HepG2 (cell line): ENCODE results near the gene ZMYND10. TPM values are rescaled to one million over a fixed set of nuclear protein-coding genes. Genes with fewer than 3 reads are reported as not detected.

Source experiments
- GATAD1 ChIP-seq: IDR thresholded peaks from 2 replicates; pipeline ENCODE4 v1.6.1; 2016; ENCODE audit warnings: missing genetic modification reagents, missing compliant biosample characterization
- HOXA5 ChIP-seq: sonication (generic); formaldehyde crosslinking; IDR thresholded peaks from 2 replicates; pipeline ENCODE4 v1.4.0; 2020; ENCODE audit warnings: missing genetic modification reagents
- NR1H2 ChIP-seq: sonication (generic); formaldehyde crosslinking; IDR thresholded peaks from 2 replicates; pipeline ENCODE4 v1.8.1; 2022; ENCODE audit warnings: low read depth, missing genetic modification reagents, borderline replicate concordance
- RCOR2 ChIP-seq: IDR thresholded peaks from 2 replicates; pipeline ENCODE4 v1.6.1; 2016; ENCODE audit warnings: missing biosample characterization, missing genetic modification reagents
- SMAD3 ChIP-seq: sonication (generic); formaldehyde crosslinking; IDR thresholded peaks from 2 replicates; pipeline ENCODE4 v1.4.0; 2020; ENCODE audit warnings: missing genetic modification reagents
- SNAI1 ChIP-seq: sonication (generic); formaldehyde crosslinking; IDR thresholded peaks from 2 replicates; pipeline ENCODE4 v1.5.0; 2020; ENCODE audit warnings: mild to moderate bottlenecking, missing genetic modification reagents, borderline replicate concordance
- ZC3H4 ChIP-seq: sonication (generic); formaldehyde crosslinking; IDR thresholded peaks from 2 replicates; pipeline ENCODE4 v1.4.0; 2020; ENCODE audit warnings: missing genetic modification reagents, borderline replicate concordance
- ZNF230 ChIP-seq: sonication (generic); formaldehyde crosslinking; IDR thresholded peaks from 2 replicates; pipeline ENCODE4 v1.4.0; 2020; ENCODE audit warnings: mild to moderate bottlenecking, missing genetic modification reagents
- ZNF350 ChIP-seq: sonication (generic); formaldehyde crosslinking; IDR thresholded peaks from 2 replicates; pipeline ENCODE4 v1.4.0; 2020; ENCODE audit warnings: mild to moderate bottlenecking, low read depth, missing genetic modification reagents, borderline replicate concordance
- polyA plus RNA-seq, 8 experiments: library from polyadenylated mRNA; depleted of rRNA in 3 of 8; stranded (reverse) in 7 of 8; unstranded in 1 of 8; fragments of >200 nt; fragmentation: Illumina TruSeq in 4 of 8; extraction: Trizol in 4 of 8; gene quantifications; 2 replicates each; pipeline versions ENCODE4 v1.2.1 to v1.2.3, GENCODE V29; 2011 to 2016; ENCODE audit warnings: low read depth in 4 of 8, missing spikeins in 1 of 8, mixed read lengths in 1 of 8; ENCODE audit not compliant: insufficient read depth in 1 of 8
- total RNA-seq, 5 experiments: library from RNA; depleted of rRNA; stranded (reverse); fragments of >200 nt; fragmentation: Illumina TruSeq; extraction: Trizol; gene quantifications; 2 replicates each; pipeline ENCODE4 v1.2.3, GENCODE V29; 2016; ENCODE audit warnings: low read depth in 1 of 5
- TF ChIP-seq, protein P1 (sequence below): sonication (generic); formaldehyde crosslinking; IDR thresholded peaks from 2 replicates; pipeline ENCODE4 v1.4.0; 2020; ENCODE audit warnings: mild to moderate bottlenecking, missing genetic modification reagents
- TF ChIP-seq, protein P2 (sequence below): sonication (generic); formaldehyde crosslinking; IDR thresholded peaks from 2 replicates; pipeline ENCODE4 v1.4.0; 2020; ENCODE audit warnings: missing genetic modification reagents
- TF ChIP-seq, protein P3 (sequence below): sonication (generic); formaldehyde crosslinking; IDR thresholded peaks from 2 replicates; pipeline ENCODE4 v1.5.0; 2020; ENCODE audit warnings: mild to moderate bottlenecking, missing genetic modification reagents, moderate library complexity

ZMYND10 gene
- total and polyA plus RNA-seq, 2 of the 13 experiments (the other 11 are each of a cell fraction or from before 2014, with no cell fraction given): 0.60 to 0.74 TPM

DNA sequence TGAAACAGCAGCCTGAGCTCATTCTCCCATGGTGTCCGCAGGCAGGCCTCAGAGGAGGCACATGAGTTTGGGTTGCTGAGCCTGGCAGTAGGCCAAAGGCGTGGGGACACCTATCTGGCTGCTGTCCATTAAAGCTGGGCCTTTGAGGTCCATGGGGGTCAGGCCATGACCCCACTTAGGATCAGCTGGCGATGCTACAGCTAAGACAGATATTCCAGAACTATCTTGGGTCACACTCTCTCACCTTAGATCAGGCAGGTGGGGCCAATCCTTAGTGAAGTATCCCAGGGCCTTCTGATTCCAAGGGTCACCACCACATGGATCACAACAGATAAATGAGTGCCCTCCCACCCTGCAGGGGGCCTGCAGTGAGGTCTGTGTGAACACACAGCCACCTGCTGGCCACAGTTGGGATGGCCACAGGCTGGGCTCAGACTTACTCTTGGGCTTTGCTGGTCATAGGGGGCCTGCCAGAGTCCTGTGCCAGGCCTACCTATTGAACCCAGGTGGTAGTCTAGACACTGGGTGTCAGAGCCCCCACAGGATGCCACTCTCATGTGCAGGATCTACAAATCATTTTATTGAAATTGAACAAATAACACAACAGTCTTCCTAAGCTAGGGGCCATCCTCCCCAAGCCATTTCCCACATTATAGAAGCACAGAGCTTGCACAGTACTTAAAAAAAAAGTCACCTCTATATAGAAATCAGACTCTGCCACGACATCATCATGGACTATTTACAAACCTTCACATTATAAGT is 21.0 kb downstream of the ZMYND10 start (continued):
- TF ChIP-seq, protein P1, sequence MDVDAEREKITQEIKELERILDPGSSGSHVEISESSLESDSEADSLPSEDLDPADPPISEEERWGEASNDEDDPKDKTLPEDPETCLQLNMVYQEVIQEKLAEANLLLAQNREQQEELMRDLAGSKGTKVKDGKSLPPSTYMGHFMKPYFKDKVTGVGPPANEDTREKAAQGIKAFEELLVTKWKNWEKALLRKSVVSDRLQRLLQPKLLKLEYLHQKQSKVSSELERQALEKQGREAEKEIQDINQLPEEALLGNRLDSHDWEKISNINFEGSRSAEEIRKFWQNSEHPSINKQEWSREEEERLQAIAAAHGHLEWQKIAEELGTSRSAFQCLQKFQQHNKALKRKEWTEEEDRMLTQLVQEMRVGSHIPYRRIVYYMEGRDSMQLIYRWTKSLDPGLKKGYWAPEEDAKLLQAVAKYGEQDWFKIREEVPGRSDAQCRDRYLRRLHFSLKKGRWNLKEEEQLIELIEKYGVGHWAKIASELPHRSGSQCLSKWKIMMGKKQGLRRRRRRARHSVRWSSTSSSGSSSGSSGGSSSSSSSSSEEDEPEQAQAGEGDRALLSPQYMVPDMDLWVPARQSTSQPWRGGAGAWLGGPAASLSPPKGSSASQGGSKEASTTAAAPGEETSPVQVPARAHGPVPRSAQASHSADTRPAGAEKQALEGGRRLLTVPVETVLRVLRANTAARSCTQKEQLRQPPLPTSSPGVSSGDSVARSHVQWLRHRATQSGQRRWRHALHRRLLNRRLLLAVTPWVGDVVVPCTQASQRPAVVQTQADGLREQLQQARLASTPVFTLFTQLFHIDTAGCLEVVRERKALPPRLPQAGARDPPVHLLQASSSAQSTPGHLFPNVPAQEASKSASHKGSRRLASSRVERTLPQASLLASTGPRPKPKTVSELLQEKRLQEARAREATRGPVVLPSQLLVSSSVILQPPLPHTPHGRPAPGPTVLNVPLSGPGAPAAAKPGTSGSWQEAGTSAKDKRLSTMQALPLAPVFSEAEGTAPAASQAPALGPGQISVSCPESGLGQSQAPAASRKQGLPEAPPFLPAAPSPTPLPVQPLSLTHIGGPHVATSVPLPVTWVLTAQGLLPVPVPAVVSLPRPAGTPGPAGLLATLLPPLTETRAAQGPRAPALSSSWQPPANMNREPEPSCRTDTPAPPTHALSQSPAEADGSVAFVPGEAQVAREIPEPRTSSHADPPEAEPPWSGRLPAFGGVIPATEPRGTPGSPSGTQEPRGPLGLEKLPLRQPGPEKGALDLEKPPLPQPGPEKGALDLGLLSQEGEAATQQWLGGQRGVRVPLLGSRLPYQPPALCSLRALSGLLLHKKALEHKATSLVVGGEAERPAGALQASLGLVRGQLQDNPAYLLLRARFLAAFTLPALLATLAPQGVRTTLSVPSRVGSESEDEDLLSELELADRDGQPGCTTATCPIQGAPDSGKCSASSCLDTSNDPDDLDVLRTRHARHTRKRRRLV (CRISPR knock-in tag): no peak
- TF ChIP-seq RCOR2 (CRISPR knock-in tag) (0 out of 2 replicates have a peak, but pooled peaks have one; percentile 32), SNAI1 (CRISPR knock-in tag) (0 out of 2 replicates have a peak, but pooled peaks have one; percentile 35), ZNF230 (CRISPR knock-in tag) (0 out of 2 replicates have a peak, but pooled peaks have one; percentile 61), HOXA5 (CRISPR knock-in tag) (peak; percentile 63; the same call in 1 of the 2 replicates), GATAD1 (CRISPR knock-in tag) (peak; percentile 64; the same call in 1 of the 2 replicates), ZC3H4 (CRISPR knock-in tag) (no peak), NR1H2 (no peak), ZNF350 (peak; percentile 71; the same call in 1 of the 2 replicates), SMAD3 (CRISPR knock-in tag) (peak; percentile 76)
- TF ChIP-seq, protein P2, sequence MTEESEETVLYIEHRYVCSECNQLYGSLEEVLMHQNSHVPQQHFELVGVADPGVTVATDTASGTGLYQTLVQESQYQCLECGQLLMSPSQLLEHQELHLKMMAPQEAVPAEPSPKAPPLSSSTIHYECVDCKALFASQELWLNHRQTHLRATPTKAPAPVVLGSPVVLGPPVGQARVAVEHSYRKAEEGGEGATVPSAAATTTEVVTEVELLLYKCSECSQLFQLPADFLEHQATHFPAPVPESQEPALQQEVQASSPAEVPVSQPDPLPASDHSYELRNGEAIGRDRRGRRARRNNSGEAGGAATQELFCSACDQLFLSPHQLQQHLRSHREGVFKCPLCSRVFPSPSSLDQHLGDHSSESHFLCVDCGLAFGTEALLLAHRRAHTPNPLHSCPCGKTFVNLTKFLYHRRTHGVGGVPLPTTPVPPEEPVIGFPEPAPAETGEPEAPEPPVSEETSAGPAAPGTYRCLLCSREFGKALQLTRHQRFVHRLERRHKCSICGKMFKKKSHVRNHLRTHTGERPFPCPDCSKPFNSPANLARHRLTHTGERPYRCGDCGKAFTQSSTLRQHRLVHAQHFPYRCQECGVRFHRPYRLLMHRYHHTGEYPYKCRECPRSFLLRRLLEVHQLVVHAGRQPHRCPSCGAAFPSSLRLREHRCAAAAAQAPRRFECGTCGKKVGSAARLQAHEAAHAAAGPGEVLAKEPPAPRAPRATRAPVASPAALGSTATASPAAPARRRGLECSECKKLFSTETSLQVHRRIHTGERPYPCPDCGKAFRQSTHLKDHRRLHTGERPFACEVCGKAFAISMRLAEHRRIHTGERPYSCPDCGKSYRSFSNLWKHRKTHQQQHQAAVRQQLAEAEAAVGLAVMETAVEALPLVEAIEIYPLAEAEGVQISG: peak; percentile 90
- TF ChIP-seq, protein P3, sequence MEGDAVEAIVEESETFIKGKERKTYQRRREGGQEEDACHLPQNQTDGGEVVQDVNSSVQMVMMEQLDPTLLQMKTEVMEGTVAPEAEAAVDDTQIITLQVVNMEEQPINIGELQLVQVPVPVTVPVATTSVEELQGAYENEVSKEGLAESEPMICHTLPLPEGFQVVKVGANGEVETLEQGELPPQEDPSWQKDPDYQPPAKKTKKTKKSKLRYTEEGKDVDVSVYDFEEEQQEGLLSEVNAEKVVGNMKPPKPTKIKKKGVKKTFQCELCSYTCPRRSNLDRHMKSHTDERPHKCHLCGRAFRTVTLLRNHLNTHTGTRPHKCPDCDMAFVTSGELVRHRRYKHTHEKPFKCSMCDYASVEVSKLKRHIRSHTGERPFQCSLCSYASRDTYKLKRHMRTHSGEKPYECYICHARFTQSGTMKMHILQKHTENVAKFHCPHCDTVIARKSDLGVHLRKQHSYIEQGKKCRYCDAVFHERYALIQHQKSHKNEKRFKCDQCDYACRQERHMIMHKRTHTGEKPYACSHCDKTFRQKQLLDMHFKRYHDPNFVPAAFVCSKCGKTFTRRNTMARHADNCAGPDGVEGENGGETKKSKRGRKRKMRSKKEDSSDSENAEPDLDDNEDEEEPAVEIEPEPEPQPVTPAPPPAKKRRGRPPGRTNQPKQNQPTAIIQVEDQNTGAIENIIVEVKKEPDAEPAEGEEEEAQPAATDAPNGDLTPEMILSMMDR (CRISPR knock-in tag): peak; percentile 99
